HG03175 (cell line): ENCODE measurements around the gene PLXNB1.

ENCODE experiments used
- ATAC-seq: cut with Tn5 transposase; IDR thresholded peaks from one replicate; pipeline ENCODE4 v1.9.1; 2021; ENCODE audit warnings: mild to moderate bottlenecking, moderate library complexity; ENCODE audit not compliant: unreplicated experiment

PLXNB1 gene

DNA sequence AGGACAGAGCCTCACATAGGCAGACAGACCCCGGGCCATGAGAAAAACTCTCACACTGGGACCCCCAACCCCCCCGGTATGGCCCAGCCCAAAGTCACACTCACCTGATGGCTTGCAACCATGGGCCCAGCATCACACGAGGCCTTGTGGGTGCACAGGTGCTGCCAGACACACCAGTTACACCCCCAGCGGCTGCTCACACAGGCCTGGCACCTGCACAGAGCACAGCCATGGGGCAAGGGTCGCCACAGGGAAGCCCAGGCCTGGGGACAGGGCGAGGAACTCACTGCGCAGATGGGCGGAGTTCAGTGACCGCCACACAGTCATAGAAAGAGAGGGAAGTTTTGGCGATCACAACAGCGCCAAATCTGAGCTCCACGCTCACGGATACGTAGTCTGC is 9.3 kb downstream of the PLXNB1 start:
- no peak for ATAC-seq

- ATAC-seq: no peak
Observed at GRCh38 chr3:48419597-48419996, 10.3 kb downstream of the PLXNB1 start.

GRCh38 chr3:48419149-48419548 is 10.7 kb downstream of the PLXNB1 start:
- no peak for ATAC-seq

- no peak for ATAC-seq
Observed at GRCh38 chr3:48418651-48419050, 11.2 kb downstream of the PLXNB1 start.

- ATAC-seq: no peak
Observed at GRCh38 chr3:48418140-48418539, 11.7 kb downstream of the PLXNB1 start.

DNA sequence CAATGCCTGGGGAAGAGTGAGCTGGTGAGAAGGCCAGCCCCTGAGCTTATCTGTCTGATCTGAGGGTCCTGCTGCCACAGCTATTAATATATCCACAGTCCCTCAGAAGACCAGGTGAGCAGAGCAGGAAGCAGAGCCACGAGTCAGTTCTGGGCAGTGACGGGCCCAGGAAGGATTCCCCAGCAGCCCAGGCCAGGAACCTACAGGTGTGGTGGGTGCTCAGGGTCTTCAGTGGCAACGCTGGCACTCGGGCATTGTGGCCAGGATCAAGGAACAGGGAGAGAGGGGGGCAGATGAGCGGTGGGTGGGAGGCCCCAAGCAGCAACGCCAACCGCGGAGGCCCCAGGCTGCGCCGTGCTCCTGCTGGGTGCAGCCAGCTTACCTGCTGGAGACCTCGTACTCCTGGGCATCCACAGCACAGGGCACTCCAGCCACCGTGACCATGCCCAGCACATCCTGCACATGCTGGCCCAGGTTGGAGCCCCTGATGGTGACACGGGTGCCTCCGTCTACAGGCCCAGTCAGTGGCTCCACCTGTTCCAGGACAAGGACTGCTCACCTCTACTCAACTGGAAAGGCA is 12.3 kb downstream of the PLXNB1 start:
- no peak for ATAC-seq

DNA sequence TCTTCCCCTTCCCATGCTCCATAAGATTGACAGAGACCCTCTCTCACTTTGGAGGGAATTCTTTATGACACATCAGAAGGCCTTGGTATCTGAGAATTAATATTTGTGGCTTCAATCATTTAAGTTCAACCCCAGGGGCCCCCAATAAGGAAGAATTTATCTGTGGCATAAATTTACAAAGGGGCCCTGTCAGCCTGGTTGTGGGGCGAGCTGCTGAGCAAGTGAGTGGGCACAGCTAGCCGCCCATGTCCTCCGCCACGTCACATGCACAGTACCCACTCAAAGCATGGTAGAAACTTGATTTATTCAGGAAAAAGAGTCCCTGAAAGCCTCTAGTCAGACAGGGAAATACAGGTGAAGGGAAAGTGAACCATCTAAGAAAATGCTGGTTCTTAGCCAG is 13.3 kb downstream of the PLXNB1 start:
- ATAC-seq: no peak

DNA sequence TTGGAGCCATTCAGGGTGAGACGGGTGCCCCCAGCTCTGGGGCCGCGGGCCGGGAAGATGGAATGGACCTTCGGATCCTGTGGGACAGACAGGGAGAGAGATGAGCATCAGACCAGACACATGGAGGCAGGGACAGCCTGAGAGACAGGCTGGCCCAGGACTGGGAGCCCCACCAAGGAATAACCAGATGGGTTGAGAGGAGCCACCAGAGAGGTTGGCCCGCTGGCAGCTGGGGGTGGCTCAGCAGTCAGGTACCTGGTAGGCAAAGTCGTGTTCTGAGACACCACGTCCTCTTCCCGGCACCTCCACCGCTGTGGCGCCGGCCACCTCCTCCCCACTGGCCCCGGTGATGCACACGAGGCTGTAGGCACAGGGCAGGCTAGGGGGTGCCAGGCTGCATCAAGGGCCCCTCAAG is 13.8 kb downstream of the PLXNB1 start:
- ATAC-seq: no peak

DNA sequence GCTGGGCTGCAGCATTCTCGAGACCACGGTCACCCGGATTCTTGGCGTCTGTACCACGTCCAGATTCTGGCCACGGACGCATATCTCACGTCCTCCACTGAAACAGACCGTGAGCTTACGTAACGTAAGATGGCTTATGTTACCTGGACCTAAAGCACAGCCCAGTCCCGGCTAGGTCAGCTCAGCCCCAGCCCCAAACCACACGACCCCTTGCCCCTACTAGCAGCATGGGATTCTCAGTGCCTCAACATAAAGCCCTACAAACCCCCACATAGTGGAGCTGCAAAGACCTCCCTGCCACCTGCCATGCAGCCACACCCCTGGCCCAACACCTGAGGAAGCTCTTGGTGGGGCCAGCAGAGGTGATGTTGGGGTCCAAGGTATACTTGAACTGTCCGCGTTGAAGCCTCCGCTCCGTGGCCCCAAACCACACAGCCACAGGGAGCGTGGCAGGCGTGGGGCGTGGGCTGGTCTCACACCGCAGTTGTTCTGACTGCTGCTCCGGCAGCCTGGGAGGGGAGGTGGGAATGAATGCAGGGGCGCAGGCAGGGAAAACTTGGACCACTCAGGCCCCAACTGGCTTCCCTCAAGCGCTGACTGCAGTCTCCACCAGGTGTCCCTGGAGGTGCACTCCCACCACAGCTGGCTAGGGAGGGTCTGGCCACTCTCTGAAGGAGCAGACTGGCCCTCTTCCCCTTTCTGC is 14.5 kb downstream of the PLXNB1 start:
- no peak for ATAC-seq

DNA sequence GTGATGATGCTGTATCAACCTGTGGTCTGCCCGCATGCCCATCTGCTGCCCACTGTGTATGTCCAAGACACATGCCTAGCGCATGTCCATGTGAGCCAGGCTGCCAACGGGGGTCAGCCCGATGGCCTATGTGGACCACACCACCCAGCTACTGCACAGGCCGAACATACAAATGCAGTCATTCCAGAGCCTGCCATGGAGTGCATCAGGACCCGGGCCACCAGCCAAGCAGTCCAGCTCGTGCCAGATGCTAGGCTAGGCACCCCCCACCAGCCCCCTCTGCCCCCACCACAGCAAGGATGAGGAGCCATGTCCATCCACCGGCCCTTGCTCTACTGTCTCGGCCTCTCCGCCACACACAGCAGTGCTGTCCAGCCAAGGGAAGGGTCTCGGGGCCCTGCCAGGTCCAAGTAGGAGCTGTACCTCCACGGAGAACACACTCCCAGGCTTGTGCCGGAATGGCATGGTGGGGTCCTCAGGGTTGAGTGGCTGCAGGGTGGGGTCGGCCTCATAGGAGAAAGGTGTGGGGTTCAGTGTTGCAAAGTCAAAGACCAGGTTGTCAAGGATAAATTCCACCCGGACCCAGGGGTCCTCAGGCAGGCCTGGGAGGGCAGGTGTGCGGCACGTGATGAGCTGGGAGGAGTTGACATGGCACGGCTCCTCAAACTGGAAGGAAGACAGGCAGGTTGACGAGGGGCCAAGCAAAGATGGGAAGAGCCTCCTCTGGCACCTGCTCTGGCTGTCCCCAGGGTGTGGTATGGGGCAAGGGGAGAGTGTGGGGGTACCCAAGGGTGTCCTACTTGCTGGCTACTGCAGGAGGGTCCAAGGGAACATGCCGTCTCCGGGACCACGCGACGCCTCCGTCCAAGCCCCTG is 15.3 kb downstream of the PLXNB1 start:
- no peak for ATAC-seq

DNA sequence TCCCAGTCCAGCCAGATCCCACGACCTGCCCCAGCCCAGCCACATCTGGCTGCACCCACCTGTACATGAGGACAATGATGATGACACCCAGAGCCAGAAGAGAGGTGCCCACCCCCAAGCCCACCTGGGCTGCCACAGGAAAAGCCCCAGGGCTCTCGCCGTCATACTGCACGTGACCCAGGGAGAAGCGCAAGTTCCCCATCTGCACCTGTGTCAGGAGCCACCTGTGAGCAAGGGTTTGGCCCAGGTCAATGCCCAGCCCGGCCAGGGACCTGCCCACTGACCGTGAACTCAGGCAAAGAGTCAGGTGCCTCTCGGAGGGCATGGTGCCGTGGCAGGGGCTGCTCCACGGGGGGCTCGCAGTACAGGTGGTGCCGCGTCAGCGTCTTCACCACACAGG is 16.3 kb downstream of the PLXNB1 start:
- no peak for ATAC-seq

DNA sequence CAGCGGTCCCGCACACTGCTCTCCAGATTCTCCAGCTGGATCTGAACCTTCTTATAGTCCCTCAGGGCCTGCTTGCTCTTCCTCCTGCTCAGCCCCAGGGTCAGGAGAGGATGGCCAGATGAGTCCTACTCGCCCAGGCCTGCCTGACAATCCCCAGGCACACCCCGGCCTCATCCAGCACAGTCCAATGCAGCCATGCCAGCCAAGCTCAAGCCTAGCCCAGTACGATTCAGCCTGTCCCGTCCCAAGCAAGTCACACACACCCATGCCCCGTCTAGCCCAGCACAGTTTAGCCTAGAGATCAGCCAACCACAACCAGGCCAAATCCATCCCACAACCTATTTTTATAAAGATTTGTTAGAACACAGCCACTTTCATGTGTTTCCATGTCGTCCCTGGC is 16.8 kb downstream of the PLXNB1 start:
- ATAC-seq: no peak

GRCh38 chr3:48412375-48413001 is 17.4 kb downstream of the PLXNB1 start:
- ATAC-seq: no peak

DNA sequence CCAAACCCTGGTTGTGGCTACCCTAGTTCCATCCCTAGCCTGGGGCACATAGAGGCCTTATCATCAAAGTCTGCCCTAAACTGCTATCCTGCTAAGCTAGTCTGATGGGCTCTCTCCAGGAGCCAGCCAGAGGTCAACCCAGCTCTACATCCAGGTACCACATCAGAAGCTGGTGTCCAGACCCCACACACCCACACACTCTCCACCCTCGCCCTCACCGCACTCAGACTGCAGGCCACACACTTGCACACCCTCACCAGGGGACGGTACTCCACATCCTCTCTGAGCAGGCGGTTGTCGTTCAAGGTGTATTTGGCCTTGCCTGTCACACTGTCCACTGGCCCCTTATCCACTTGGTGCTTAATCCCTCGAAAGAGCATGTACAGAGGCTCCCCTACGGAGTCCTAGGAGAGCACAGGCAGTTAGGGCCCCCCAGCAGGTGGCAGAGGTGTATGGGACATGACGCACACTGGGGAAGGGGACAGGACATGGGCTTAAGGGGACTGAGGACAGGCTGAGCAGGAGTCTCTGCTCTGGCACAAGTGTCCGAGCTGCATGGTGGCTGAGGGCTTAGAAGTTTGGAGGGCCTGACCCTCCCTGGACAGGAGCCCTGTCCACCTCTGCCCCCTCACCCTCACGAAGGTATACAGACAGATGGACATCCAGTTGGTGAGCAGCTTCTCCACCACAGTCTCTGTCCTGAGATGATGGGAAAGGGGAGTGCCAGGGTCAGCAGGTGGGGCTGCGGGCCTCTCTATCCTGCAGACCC is 18.1 kb downstream of the PLXNB1 start:
- no peak for ATAC-seq

DNA sequence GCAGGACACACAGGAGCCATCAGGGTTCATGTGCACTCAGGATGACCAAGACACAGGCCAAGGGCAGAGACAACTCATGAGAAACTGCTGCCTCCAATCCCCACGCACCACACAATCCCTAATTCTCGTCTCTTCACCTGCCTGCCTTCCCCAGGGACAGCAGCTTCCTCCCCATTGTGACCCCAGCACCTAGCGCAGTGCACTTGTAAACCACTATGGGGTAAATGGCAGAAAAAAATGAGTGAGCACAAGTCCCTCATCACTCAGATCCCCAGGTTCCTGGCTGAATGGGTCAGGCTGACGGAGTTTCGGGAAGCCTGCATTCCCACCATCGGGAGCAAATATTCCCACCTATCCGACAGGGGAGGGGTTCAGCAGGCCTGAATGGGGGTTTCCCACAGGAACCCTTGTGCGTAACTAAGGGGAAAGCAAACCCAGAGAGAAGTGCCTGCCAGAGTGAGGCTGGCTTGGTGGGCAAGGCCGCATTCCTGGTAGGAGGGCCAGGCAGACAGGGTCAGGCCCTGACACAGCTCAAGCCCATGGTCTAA is 18.8 kb downstream of the PLXNB1 start:
- ATAC-seq: no peak

- no peak for ATAC-seq
Observed at GRCh38 chr3:48410205-48411040, 19.5 kb downstream of the PLXNB1 start.

- no peak for ATAC-seq
Observed at GRCh38 chr3:48409291-48410201, 20.3 kb downstream of the PLXNB1 start.

DNA sequence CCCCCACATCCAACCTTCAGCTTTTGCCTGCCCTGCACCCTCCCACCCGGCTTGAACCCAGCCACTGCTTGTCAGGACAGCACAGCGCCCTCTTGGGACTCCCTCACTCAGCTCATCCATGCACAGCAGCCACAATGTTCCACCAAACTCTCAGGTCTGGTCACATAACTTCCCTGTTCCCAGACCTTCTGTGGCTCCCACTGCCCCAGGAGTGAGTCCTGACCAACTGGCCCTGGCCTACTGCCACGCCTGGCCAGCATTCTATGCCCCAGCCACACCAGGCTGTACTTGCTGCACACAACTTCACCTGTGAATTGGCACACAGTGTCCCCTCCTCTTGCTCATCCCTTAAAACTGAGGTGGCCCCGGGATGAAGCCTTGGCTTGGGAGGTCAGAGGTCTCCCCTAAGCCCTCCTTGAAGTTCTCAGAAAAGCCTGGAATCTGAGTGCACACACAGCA is 21.0 kb downstream of the PLXNB1 start:
- no peak for ATAC-seq
